Neural progenitor cell (in vitro differentiated cells): ENCODE data around the gene INA. TPM values are rescaled to one million over a fixed set of nuclear protein-coding genes. Genes with fewer than 3 reads are reported as not detected.
A peak's percentile ranks its signal among the peaks of the same experiment; 100 is the strongest.

ENCODE experiments used
- DNase-seq: peaks from one replicate; pipeline ENCODE4 v3.0.0-alpha.2; 2016; ENCODE audit warnings: low spot score
- H2AFZ ChIP-seq: fragments of 200-600 bp; sonication (generic); replicated peaks from 2 replicates; pipeline ENCODE4 v1.6.1; 2016; ENCODE audit warnings: antibody characterized with exemption
- H3F3A ChIP-seq: fragments of 200-600 bp; sonication (generic); 2 replicates; pipeline ENCODE4 v1.6.1; 2016; ENCODE audit warnings: antibody characterized with exemption, low read depth
- H3K27ac ChIP-seq: fragments of 200-600 bp; sonication (generic); 2 replicates; pipeline ENCODE4 v1.5.1; 2016; ENCODE audit warnings: mild to moderate bottlenecking
- H3K27me3 ChIP-seq: fragments of 200-600 bp; sonication (generic); 2 replicates; pipeline ENCODE4 v1.6.1; 2016; ENCODE audit warnings: mild to moderate bottlenecking, moderate library complexity
- H3K36me3 ChIP-seq: fragments of 200-600 bp; sonication (generic); 2 replicates; pipeline ENCODE4 v1.5.1; 2016
- H3K4me1 ChIP-seq: fragments of 200-600 bp; sonication (generic); 2 replicates; pipeline ENCODE4 v1.6.1; 2016; ENCODE audit warnings: mixed run types
- H3K4me2 ChIP-seq: fragments of 200-600 bp; sonication (generic); 2 replicates; pipeline ENCODE4 v1.6.1; 2016
- H3K4me3 ChIP-seq: fragments of 200-600 bp; sonication (generic); 2 replicates; pipeline ENCODE4 v1.5.1; 2016
- H3K79me2 ChIP-seq: fragments of 200-600 bp; sonication (generic); 2 replicates; pipeline ENCODE4 v1.6.1; 2016; ENCODE audit warnings: low read depth
- H3K9ac ChIP-seq: fragments of 200-600 bp; sonication (generic); 2 replicates; pipeline ENCODE4 v1.6.1; 2016
- H3K9me3 ChIP-seq: fragments of 200-600 bp; sonication (generic); 2 replicates; pipeline ENCODE4 v1.5.1; 2016; ENCODE audit warnings: low read depth
- H4K20me1 ChIP-seq: fragments of 200-600 bp; sonication (generic); 2 replicates; pipeline ENCODE4 v1.6.1; 2016; ENCODE audit warnings: low read depth
- H3K27ac Mint-ChIP-seq: 3 replicates; pipeline ENCODE4 v1.8.0; 2021; ENCODE audit warnings: mixed read lengths
- H3K27me3 Mint-ChIP-seq: 2 replicates; pipeline ENCODE4 v1.8.0; 2022; ENCODE audit warnings: low read depth, mild to moderate bottlenecking, inconsistent platforms, moderate library complexity, mixed read lengths; ENCODE audit not compliant: insufficient read depth
- H3K36me3 Mint-ChIP-seq: 3 replicates; pipeline ENCODE4 v1.8.0; 2021; ENCODE audit warnings: mixed read lengths
- H3K4me1 Mint-ChIP-seq: 3 replicates; pipeline ENCODE4 v1.8.0; 2021; ENCODE audit warnings: mixed read lengths
- H3K4me3 Mint-ChIP-seq: 3 replicates; pipeline ENCODE4 v1.8.0; 2021; ENCODE audit warnings: mild to moderate bottlenecking, moderate library complexity, mixed read lengths
- H3K9me3 Mint-ChIP-seq: 3 replicates; pipeline ENCODE4 v1.8.0; 2020; ENCODE audit warnings: mixed read lengths
- CTCF ChIP-seq: fragments of 200-600 bp; sonication (generic); IDR thresholded peaks from 2 replicates; pipeline ENCODE4 v1.5.1; 2017; ENCODE audit warnings: antibody characterized with exemption, mild to moderate bottlenecking
- EZH2 ChIP-seq: fragments of 200-600 bp; sonication (generic); IDR thresholded peaks from 2 replicates; pipeline ENCODE4 v1.6.1; 2017; ENCODE audit warnings: antibody characterized with exemption, mild to moderate bottlenecking, moderate library complexity
- EZH2phosphoT487 ChIP-seq: fragments of 200-600 bp; sonication (generic); IDR thresholded peaks from 2 replicates; pipeline ENCODE4 v1.6.1; 2017; ENCODE audit warnings: antibody characterized with exemption
- total RNA-seq: library from RNA; depleted of rRNA; stranded (reverse); fragments of >200 nt; gene quantifications from 2 replicates; pipeline ENCODE4 v1.2.3, GENCODE V29; 2015; ENCODE audit warnings: low replicate concordance

The INA gene
- total RNA-seq, 1 donor from 2014 or later, result 9.7 TPM

GRCh38 chr10:103276251-103276895 lies 565 bp upstream of the INA start:
- H2AFZ ChIP-seq, result peak overlapping the region; percentile 84

DNA sequence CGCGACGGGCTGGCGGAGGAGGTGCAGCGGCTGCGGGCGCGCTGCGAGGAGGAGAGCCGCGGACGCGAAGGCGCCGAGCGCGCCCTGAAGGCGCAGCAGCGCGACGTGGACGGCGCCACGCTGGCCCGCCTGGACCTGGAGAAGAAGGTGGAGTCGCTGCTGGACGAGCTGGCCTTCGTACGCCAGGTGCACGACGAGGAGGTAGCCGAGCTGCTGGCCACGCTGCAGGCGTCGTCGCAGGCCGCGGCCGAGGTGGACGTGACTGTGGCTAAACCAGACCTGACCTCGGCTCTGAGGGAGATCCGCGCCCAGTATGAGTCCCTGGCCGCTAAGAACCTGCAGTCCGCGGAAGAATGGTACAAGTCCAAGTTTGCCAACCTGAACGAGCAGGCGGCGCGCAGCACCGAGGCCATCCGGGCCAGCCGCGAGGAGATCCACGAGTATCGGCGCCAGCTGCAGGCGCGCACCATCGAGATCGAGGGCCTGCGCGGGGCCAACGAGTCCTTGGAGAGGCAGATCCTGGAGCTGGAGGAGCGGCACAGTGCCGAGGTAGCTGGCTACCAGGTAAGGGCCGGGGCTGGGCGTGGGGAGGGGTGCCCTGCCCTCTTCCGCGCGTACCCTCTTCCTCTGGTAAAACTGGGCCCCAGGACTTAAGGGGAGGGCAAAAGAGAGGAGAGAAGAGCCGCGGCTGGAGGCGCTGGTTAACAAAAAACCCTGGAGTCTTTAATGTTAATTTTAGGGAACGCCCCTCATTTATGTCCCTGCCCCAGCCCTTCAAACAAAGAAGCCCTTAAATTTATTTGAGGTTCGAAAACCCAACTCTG lies 987 bp downstream of the INA start:
- no peaks in the 10 kb centered on the region for H3K36me3 ChIP-seq
- H3K27me3 Mint-ChIP-seq, result peaks cover 32% of the 10 kb centered on the region
- no peak overlapping the region for H3K9ac ChIP-seq
- H3F3A ChIP-seq, result peaks cover 48% of the 10 kb centered on the region
- peak overlapping the region; percentile 84 for H2AFZ ChIP-seq
- H3K9me3 Mint-ChIP-seq, result no peaks in the 10 kb centered on the region
- peaks cover 48% of the 10 kb centered on the region for H4K20me1 ChIP-seq
- no peaks in the 10 kb centered on the region for H3K9me3 ChIP-seq
- no peaks in the 10 kb centered on the region for H3K36me3 Mint-ChIP-seq
- no peak for TF ChIP-seq CTCF
- TF ChIP-seq EZH2phosphoT487, result peak; percentile 70
- peak; percentile 70 for TF ChIP-seq EZH2
- H3K4me2 ChIP-seq, result peak overlapping the region; percentile 76
- no peak overlapping the region for H3K27ac ChIP-seq
- peak overlapping the region; percentile 79 for H3K4me3 Mint-ChIP-seq
- H3K27me3 ChIP-seq, result peaks cover 75% of the 10 kb centered on the region
- H3K4me3 ChIP-seq, result peak overlapping the region; percentile 54
- no peak overlapping the region for H3K27ac Mint-ChIP-seq
- H3K4me1 ChIP-seq, result peaks cover 34% of the 10 kb centered on the region
- H3K4me1 Mint-ChIP-seq, result peaks cover 25% of the 10 kb centered on the region
- peak; percentile 20 for DNase-seq
- no peaks in the 10 kb centered on the region for H3K79me2 ChIP-seq

More at GRCh38 chr10:103276251-103276895, 565 bp upstream of the INA start:
- Mint-ChIP-seq H3K9me3 (no peaks in the 10 kb centered on the region), H3K4me3 (peak overlapping the region; percentile 85), H3K27ac (no peak overlapping the region), H3K27me3 (peaks cover 28% of the 10 kb centered on the region), H3K4me1 (peaks cover 17% of the 10 kb centered on the region), H3K36me3 (no peaks in the 10 kb centered on the region)
- Histone ChIP-seq H3K4me2 (peak overlapping the region; percentile 76), H4K20me1 (peaks cover 46% of the 10 kb centered on the region), H3K27ac (no peak overlapping the region), H3K4me1 (peaks cover 23% of the 10 kb centered on the region), H3K4me3 (peak overlapping the region; percentile 54), H3K9me3 (no peaks in the 10 kb centered on the region), H3K36me3 (no peaks in the 10 kb centered on the region), H3K27me3 (peaks cover 73% of the 10 kb centered on the region), H3F3A (peaks cover 38% of the 10 kb centered on the region), H3K9ac (no peak overlapping the region), H3K79me2 (no peaks in the 10 kb centered on the region)
- TF ChIP-seq EZH2phosphoT487 (no peak), CTCF (no peak), EZH2 (no peak)
- DNase-seq, result peak; percentile 9

- TF ChIP-seq EZH2 (no peak), EZH2phosphoT487 (no peak), CTCF (no peak)
- Histone ChIP-seq H3K27ac (no peak overlapping the region), H3K4me2 (peak overlapping the region; percentile 76), H3K27me3 (peaks cover 72% of the 10 kb centered on the region), H3K4me1 (peaks cover 34% of the 10 kb centered on the region), H4K20me1 (peaks cover 48% of the 10 kb centered on the region), H3K36me3 (no peaks in the 10 kb centered on the region), H3K9me3 (no peaks in the 10 kb centered on the region), H3K9ac (no peak overlapping the region), H3K79me2 (no peaks in the 10 kb centered on the region), H3F3A (peaks cover 48% of the 10 kb centered on the region), H3K4me3 (no peak overlapping the region), H2AFZ (no peak overlapping the region)
- Mint-ChIP-seq H3K4me1 (peaks cover 23% of the 10 kb centered on the region), H3K27me3 (peaks cover 32% of the 10 kb centered on the region), H3K4me3 (peak overlapping the region; percentile 79), H3K9me3 (no peaks in the 10 kb centered on the region), H3K36me3 (no peaks in the 10 kb centered on the region), H3K27ac (no peak overlapping the region)
- no peak for DNase-seq
Observed at GRCh38 chr10:103278537-103278823, 1.5 kb downstream of the INA start.
